ENCODE results near the gene ARMH1. TPM values are rescaled to one million over a fixed set of nuclear protein-coding genes. Genes with fewer than 3 reads are reported as not detected.

The ARMH1 gene
- total and polyA plus RNA-seq, 3 donors from 2014 or later, result 17.4 to 42.9 (median 29.7) TPM

DNA sequence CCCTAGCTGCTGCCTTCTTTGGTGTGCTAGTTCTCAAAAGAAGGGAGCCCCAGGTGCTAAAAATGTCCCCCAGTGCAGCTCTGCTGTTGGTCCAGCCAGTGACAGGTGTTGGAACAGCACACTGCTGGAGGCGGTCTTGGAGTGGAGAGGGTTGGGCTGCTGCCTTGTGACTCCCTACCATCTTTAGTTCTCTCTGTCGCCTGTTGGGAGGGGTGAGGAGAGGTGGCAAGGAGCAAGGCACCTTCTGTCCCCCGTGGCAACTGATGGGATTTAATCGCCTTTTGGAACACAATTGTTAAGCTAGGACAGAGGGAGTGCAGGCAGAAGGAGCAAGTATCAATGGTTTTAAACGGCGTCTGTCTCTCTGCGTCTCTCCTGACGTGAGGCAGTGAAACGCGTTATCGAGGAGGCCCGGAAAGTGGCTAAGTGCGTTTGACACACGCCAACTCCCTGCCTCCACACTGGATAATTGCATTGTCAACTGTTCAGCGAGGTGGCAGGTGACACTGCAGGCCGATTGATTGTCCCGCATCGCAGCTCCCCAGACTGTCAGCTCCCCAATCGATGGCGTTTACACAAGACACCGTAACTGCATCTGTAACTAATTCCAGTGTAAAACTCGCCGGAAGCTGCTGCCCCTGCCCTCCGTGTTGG is 34.2 kb upstream of the ARMH1 start:
- peaks cover 5% of the 10 kb centered on the region for H3K4me1 ChIP-seq

DNA sequence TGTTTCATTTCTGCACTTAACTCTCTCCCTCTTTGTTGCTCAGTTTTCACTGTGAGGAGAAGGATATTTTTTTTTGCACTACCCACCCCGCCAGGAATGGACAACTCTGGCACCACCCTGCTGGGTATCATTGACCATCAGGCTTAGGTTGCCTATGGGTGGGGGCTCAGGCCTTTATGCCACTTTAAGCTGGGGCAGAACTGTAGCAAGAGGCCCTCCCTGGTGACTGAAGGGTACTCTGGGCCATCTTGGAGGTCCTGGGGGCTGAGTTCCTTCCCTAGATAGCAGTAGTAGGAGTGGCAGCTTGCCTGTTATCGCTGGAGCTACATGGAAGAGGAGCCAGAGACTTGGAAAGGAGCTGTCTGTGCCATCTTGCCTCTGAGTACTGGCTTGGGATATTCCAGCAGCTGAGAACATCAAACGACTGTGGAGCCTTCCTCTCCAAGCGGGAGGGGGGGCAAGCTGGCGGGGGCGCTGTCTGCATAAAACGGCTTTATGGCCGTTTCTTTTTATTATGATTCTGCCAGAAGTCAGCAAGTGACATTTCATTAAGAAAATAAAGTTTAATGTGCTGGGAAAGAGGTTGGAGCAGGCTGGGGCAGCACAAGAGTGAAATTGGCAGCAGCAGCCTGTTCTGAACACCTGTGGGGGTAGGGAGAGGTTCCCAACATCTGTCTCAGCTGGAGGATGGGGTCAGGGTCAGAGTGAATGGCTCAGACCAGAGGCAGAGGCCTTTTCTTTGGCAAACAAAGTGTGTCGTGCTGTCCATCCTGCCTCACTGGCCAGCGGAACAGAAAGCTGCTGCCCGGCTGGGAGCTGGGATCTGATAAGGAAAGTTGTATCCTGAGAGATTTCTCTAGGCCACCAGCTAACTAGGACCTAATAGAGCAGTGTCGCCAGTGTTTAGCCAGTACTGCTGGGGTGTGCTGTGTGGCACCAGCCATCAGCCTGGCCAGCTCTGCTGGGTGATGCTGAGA is 33.1 kb upstream of the ARMH1 start:
- no peak for TF ChIP-seq CTCF (IDR thresholded peaks at IDR 0.05)
- no peak for TF ChIP-seq POLR2A (IDR thresholded peaks at IDR 0.05)
- peaks cover 5% of the 10 kb centered on the region for H3K4me1 ChIP-seq
- no peak for DNase-seq
- no peak overlapping the region for H3K4me3 ChIP-seq
- H3K9me3 ChIP-seq, result no peaks in the 10 kb centered on the region
- intact Hi-C loops (cut with DNase I; ENCODE audit: low total_unique reads), result no loop called here
- H3K27me3 ChIP-seq, result no peaks in the 10 kb centered on the region
- H3K27ac ChIP-seq, result no peak overlapping the region
- WGBS, 2 donors, result 67 to 76% methylated on average over 12 of the region's 12 CpGs
- H3K36me3 ChIP-seq (ENCODE audit: low read depth, missing control alignments), result no peaks in the 10 kb centered on the region

More for the DNA sequence above, 34.2 kb upstream of the ARMH1 start:
- WGBS, 2 donors, result 90 to 91% methylated on average over 24 of the region's 24 CpGs
- no peaks in the 10 kb centered on the region for H3K9me3 ChIP-seq
- no peaks in the 10 kb centered on the region for H3K27me3 ChIP-seq
- intact Hi-C loops (cut with DNase I; ENCODE audit: low total_unique reads), result no loop called here
- H3K4me3 ChIP-seq, result no peak overlapping the region
- DNase-seq, result no peak
- TF ChIP-seq POLR2A (IDR thresholded peaks at IDR 0.05), result no peak
- TF ChIP-seq CTCF (IDR thresholded peaks at IDR 0.05), result no peak
- H3K36me3 ChIP-seq (ENCODE audit: low read depth, missing control alignments), result no peaks in the 10 kb centered on the region
- H3K27ac ChIP-seq, result no peak overlapping the region

GRCh38 chr1:44642255-44642654 is 32.3 kb upstream of the ARMH1 start:
- no peaks in the 10 kb centered on the region for H3K9me3 ChIP-seq
- intact Hi-C loops (cut with DNase I; ENCODE audit: low total_unique reads), result no loop called here
- no peaks in the 10 kb centered on the region for H3K27me3 ChIP-seq
- no peak overlapping the region for H3K27ac ChIP-seq
- WGBS, 2 donors, result 93 to 100% methylated on average over 2 of the region's 2 CpGs
- peaks cover 5% of the 10 kb centered on the region for H3K4me1 ChIP-seq
- DNase-seq, result no peak
- TF ChIP-seq POLR2A (IDR thresholded peaks at IDR 0.05), result no peak
- TF ChIP-seq CTCF (IDR thresholded peaks at IDR 0.05), result no peak
- H3K4me3 ChIP-seq, result no peak overlapping the region
- no peaks in the 10 kb centered on the region for H3K36me3 ChIP-seq (ENCODE audit: low read depth, missing control alignments)

- no peak for TF ChIP-seq CTCF (IDR thresholded peaks at IDR 0.05)
- TF ChIP-seq POLR2A (IDR thresholded peaks at IDR 0.05), result no peak
- H3K4me3 ChIP-seq, result no peak overlapping the region
- peaks cover 5% of the 10 kb centered on the region for H3K4me1 ChIP-seq
- intact Hi-C loops (cut with DNase I; ENCODE audit: low total_unique reads), result no loop called here
- no peak for DNase-seq
- 91 to 100% methylated on average over 1 to 3 of the region's 3 CpGs for WGBS, 2 donors
- no peaks in the 10 kb centered on the region for H3K9me3 ChIP-seq
- no peaks in the 10 kb centered on the region for H3K27me3 ChIP-seq
- H3K27ac ChIP-seq, result no peak overlapping the region
- no peaks in the 10 kb centered on the region for H3K36me3 ChIP-seq (ENCODE audit: low read depth, missing control alignments)
Observed at GRCh38 chr1:44642925-44643324, 31.6 kb upstream of the ARMH1 start.

Data from testis (tissue), 3 donors.